8988T (cell line): ENCODE data around the gene SMARCA4.

Experiments used
- DNase-seq: peaks from one replicate; pipeline ENCODE4 v3.0.0; 2011

The SMARCA4 gene

DNA sequence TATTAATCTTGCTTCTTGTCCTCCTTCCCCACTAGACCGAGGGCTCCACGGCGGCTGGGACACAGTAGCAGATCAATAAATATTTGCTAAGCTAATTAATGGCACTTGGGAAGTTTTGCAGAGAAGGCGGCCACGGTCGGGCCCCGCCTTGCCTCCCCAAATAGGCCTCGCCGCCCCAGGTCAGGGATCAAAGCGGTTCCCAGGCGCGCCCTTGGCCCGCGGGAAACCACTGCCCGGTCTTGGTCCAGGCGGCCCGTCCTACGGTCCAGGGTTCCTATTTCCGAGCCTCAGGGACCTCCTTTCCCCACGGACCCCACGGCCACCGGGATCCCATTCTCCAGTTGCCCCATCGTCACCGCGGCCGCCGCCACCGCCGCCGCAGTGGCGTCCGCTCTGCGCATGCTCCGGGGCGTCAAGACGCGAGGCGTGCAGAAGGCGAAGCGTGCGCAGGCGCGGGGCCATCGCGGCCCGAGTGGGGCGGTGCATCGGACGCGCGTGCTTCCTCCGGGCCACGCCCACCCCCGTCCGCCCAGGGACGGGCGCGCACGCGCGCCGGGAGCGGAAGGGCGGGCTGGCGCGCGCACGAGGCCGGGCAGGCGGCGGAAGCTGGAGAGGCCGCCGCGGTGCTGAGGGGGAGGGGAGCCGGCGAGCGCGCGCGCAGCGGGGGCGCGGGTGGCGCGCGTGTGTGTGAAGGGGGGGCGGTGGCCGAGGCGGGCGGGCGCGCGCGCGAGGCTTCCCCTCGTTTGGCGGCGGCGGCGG, at the start of gene SMARCA4:
TSS of gene SMARCA4 (plus strand) at position 717 of the 759 bp plus-strand sequence. CDS start 23,122 bp downstream, outside the sequence.
- DNase-seq, result peak; percentile 99

DNA sequence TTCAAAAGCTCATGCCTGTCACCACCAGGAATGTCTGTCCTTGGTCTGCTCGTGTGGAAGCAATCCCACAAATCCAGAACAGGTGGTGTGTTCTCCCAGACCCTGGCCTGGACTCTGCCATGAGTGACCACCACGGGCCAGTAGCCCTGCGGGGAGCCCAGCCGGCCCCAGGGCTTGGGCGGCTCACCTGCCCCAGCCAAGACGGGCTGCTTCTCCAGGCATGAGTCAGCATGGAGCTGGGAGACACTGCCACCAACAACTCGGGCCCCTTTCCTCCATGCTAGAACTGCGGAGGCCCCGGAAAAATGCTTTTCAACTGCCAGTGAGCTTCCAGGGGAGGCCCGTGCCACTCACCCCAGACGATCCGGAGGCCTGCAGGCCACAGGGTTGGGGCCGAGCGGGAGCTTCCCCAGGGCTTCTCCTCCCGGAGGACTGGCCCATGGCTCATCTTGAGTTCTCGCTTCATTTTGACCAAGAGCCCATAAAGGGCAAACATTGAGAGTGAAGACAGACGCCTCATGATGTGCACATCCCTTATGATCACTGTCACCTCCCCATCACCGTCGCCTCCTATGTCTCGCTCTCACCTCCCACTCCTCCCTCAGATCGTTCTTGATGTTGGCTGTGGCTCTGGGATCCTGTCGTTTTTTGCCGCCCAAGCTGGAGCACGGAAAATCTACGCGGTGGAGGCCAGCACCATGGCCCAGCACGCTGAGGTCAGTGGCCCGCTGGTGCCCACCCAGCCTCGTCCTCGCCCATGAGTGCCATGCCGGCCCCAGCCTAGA, 49.1 kb upstream of the SMARCA4 start:
- DNase-seq, result no peak

- no peak for DNase-seq
Measured at GRCh38 chr19:10912619-10913018, 48.2 kb upstream of the SMARCA4 start.

DNA sequence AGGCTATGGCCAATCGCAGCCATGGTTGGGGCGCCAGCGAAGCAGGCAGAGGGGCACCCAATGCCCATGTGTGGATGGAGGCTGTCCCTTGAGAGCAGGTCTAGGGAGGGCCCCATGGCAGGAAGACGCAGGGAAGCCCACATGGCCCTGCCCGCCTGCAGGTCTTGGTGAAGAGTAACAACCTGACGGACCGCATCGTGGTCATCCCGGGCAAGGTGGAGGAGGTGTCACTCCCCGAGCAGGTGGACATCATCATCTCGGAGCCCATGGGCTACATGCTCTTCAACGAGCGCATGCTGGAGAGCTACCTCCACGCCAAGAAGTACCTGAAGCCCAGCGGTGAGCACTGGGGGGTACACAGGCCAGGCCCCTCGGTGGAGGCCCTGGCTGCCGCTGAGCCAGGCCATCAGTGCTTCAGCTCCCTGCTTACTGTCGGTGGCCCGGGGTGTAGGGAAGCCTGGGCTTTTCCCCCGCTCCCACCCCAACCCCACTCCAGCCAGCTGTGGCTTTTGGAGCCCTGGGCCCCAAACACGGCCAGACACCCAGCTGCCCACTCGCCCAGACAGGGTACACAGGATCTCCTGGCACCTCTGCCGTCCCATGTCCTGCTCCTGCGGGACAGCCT, 47.0 kb upstream of the SMARCA4 start:
- no peak for DNase-seq

GRCh38 chr19:10915130-10916091, 45.4 kb upstream of the SMARCA4 start:
- no peak for DNase-seq

DNA sequence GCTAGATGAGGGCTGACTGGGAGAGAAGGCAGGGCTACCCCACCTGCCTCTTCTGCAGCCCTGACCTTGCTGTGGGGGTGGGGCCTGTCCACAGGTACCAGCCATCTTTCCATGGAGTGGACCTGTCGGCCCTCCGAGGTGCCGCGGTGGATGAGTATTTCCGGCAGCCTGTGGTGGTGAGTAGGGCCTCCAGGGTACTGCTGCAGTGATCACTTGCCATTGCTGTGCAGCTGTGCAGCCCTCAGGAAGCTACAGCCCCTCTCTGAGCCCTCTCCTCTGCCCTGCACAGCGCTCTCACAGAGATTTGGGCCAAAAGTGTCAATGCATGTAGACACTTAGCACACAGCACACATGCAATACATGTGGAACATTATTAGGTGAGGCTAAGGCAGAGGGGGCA, 44.2 kb upstream of the SMARCA4 start:
- DNase-seq, result no peak

- no peak for DNase-seq
Measured at GRCh38 chr19:10918359-10918758, 42.5 kb upstream of the SMARCA4 start.

DNA sequence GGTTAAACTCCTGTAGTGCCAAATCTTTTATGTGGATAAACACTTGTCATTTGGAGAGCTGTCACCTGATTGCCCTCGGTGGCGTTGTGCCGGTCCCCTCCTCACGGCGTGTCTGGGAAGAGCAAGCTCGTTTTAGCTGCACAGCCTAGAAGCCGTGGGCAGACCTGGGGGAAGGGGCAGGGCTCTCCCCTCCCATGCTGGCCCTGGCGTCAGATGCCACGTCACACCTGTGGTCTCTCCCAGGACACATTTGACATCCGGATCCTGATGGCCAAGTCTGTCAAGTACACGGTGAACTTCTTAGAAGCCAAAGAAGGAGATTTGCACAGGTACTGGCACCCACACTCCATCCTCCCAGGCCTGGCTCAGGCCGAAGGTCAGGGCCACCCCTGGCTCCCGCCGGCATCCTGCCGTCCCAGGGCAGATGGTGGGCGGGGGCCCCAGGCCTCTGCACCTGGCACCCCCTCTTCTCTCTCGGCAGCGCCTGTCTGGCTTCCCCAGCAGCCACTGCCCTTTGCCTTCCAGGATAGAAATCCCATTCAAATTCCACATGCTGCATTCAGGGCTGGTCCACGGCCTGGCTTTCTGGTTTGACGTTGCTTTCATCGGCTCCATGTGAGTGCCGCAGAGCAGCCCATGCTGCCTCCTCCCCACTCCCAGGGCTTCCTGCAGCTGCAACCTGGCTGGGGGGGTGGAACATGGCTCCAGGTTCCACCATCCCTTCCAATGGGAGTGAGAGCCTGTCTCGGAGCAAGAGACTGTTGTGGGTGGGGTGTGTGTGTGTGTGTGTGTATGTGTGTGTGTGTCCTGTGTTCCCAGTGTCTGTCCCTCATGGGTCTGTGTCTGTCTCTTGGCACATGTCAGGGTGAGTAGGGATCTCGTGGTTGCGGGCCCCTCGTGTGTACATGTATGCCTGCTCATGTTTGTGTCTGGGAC, 41.2 kb upstream of the SMARCA4 start:
- DNase-seq, result no peak

- no peak for DNase-seq
Measured at GRCh38 chr19:10920288-10920655, 40.6 kb upstream of the SMARCA4 start.

GRCh38 chr19:10920781-10921180, 40.0 kb upstream of the SMARCA4 start:
- no peak for DNase-seq

GRCh38 chr19:10921199-10921909, 39.5 kb upstream of the SMARCA4 start:
- DNase-seq, result no peak

- DNase-seq, result no peak
Measured at GRCh38 chr19:10921910-10922637, 38.8 kb upstream of the SMARCA4 start.

GRCh38 chr19:10922638-10923014, 38.2 kb upstream of the SMARCA4 start:
- no peak for DNase-seq

DNA sequence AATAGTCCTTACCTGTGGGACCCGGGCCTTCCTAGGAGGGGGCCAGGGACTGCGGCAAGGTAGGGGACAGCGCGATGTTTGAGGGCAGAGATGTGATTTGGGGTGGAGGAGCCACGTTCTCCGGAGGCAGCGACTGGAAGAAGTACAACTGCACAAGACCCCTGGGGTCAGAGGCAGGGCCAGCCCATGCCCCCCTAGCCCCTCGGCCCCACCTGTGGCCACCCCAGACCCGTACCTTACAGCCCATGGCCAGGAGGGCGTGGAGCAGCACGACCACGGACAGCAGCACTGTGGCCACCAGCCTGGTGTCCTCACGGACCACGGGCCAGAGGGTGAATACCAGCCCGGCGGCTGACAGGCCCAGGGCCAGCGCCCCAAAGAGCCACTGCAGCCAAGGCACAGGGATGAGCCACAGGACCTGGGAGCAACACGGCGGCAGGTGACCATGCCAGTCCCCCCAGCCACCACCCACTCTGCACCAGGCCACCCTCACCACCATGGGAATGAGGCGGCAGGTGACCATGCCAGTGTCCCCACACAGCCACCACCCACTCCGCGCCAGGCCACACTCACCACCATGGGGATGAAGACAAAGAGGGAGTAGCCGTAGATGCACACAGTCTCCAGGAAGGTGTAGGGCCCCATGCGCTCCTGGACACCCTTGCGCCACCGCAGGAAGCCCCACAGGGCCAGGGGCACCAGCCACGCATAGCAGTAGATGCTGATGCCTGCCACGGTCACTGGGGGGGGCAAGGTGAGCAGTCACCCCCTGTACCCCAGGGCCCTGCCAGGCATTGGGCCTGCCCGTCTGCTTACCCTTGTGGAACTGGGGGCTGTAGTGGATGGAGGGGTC, 37.3 kb upstream of the SMARCA4 start:
- no peak for DNase-seq

DNA sequence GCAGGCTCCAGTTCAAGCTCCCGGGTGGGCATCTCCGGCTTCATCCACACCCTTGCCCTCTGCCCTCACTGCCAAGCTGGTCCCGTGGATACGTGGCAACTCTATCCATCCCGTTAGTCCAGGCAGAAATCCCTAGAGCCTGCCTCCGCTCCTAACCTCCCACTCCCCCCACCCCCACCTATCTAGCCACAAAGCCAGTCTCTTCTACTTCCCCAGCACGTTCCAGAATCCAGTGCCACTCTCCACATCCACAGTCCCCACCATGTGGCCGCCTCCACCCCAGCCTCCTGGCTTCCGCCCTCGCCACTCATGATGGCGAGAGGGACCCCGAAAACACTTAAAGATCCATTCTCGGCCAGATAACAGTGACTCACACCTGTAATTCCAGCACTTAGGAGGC, 36.2 kb upstream of the SMARCA4 start:
- no peak for DNase-seq

GRCh38 chr19:10927730-10928562, 32.9 kb upstream of the SMARCA4 start:
- DNase-seq, result no peak

- DNase-seq, result peak; percentile 93
Measured at GRCh38 chr19:10928563-10929401, 32.0 kb upstream of the SMARCA4 start, which contains the start of the genes TIMM29 and YIPF2. Gene TIMM29, plus strand, starts transcription at chr19:10928811. Its CDS starts 12 bp downstream, at chr19:10928823. Gene YIPF2, minus strand, starts transcription at chr19:10928639. Its CDS starts 229 bp downstream, at chr19:10928410.
